Activated T-cell treated with anti-CD3 and anti-CD28 coated beads, Interleukin-2, amount 50 U/mL, for 24 hours (primary cell): Measurements from ENCODE around the gene DSCAML1.
"Not testable (repeated sequence)": the region's sequence is repeated elsewhere in the genome, so short reads cannot be mapped to it uniquely, and the experiment has no call there.

ENCODE experiments used
- DNase-seq: peaks from one replicate; pipeline ENCODE4 v3.0.0-alpha.2; 2020
- H3K27ac Mint-ChIP-seq: 2 replicates; pipeline ENCODE4 v1.8.0; 2020; ENCODE audit warnings: mild to moderate bottlenecking, mixed read lengths
- H3K27me3 Mint-ChIP-seq: 2 replicates; pipeline ENCODE4 v1.8.0; 2020; ENCODE audit warnings: mixed read lengths
- H3K36me3 Mint-ChIP-seq: 2 replicates; pipeline ENCODE4 v1.8.0; 2020; ENCODE audit warnings: low read depth, mixed read lengths
- H3K4me1 Mint-ChIP-seq: 2 replicates; pipeline ENCODE4 v1.8.0; 2020; ENCODE audit warnings: low read depth, mixed read lengths
- H3K4me3 Mint-ChIP-seq: 2 replicates; pipeline ENCODE4 v1.8.0; 2020; ENCODE audit warnings: mild to moderate bottlenecking, moderate library complexity, mixed read lengths
- H3K9me3 Mint-ChIP-seq: 2 replicates; pipeline ENCODE4 v1.8.0; 2020; ENCODE audit warnings: mixed read lengths

DSCAML1 gene

DNA sequence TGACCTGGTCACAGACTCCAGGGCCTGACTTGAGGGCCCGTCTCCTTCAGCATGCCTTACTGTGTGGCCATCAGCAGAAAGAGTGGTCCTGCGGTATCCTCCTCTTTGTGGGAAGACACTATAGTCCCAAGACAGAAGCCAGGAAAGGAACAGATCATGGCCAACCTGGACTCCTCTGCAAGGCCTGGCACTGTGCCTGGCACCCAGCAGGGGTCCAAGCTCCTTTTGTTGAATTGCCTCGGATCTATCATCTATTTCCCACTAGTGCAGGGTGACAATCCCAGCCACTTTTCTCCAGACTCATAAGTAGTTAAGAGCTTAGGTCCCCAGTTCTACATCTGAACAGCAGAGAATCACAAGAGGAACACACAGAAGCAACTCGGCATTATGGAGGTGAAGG, 27.0 kb downstream of the DSCAML1 start:
- H3K9me3 Mint-ChIP-seq, result no peaks in the 10 kb centered on the region
- no peaks in the 10 kb centered on the region for H3K4me1 Mint-ChIP-seq
- no peaks in the 10 kb centered on the region for H3K27me3 Mint-ChIP-seq

DNA sequence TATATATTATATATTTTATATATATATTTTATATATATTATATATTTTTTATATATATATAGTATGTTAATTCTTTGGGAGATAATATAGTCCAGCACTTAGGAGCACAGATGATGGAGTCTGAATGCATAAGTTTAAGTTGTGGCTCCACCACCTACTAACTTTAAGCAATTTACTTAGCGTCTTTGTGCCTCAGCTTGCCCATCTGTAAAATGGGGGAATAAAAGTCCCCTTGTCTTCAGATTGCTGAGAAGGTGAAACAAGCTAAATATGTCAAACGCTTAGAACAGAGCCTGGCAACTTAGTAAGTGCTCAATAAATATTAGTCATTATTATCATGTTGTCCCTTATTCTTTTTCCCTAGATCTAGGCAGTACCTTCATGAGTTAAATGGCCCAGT, 27.5 kb downstream of the DSCAML1 start:
- DNase-seq, result no peak
- Mint-ChIP-seq H3K4me1 (no peaks in the 10 kb centered on the region), H3K9me3 (no peaks in the 10 kb centered on the region), H3K27ac (no peak overlapping the region), H3K36me3 (no peaks in the 10 kb centered on the region), H3K27me3 (no peaks in the 10 kb centered on the region), H3K4me3 (no peak overlapping the region)

More for the DNA sequence above, 27.0 kb downstream of the DSCAML1 start:
- H3K4me3 Mint-ChIP-seq, result no peak overlapping the region
- no peak overlapping the region for H3K27ac Mint-ChIP-seq
- H3K36me3 Mint-ChIP-seq, result no peaks in the 10 kb centered on the region
- DNase-seq, result no peak

DNA sequence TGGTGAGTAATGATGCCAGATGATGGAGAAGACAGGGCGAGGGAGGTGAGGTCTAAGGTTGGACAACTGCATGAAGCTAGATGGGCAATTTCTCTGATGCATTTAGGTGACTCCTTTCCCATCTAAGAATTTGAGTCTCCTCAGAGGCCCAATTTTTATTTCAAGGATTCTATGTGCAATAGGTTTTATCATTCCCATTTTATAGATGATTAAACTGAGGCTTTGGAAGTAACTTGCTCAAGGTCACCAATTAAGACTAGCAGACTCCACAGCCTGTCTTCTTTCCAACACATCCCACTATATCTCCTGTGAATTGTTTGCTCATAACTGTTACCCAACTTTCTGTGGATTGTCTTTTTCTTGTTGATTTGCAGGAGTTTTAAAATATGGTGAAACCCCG, 28.5 kb downstream of the DSCAML1 start:
- H3K4me1 Mint-ChIP-seq, result no peaks in the 10 kb centered on the region
- peaks cover 2% of the 10 kb centered on the region for H3K27me3 Mint-ChIP-seq
- no peaks in the 10 kb centered on the region for H3K9me3 Mint-ChIP-seq
- no peak for DNase-seq
- H3K36me3 Mint-ChIP-seq, result no peaks in the 10 kb centered on the region
- no peak overlapping the region for H3K4me3 Mint-ChIP-seq
- H3K27ac Mint-ChIP-seq, result no peak overlapping the region

DNA sequence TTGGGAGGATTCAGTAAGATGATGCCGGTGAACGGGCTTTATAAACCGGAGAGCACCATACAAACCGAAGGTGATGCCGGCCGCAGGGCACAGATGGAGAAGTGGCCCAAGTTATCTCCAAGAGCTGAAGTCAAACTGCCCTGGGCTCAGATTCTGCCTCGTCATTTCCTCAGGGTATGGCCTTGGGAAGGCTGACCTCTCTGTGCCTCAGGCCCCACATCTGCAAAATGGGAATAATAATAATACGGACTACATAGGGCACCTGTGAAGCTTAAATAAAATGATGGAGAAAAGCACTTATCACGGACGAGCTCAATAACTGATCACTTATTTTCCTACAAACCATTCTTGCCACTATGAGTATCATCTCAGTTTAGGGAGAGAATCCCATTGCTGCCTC, 29.9 kb downstream of the DSCAML1 start:
- no peaks in the 10 kb centered on the region for H3K36me3 Mint-ChIP-seq
- no peaks in the 10 kb centered on the region for H3K4me1 Mint-ChIP-seq
- H3K27me3 Mint-ChIP-seq, result peaks cover 2% of the 10 kb centered on the region
- H3K27ac Mint-ChIP-seq, result no peak overlapping the region
- no peaks in the 10 kb centered on the region for H3K9me3 Mint-ChIP-seq
- no peak overlapping the region for H3K4me3 Mint-ChIP-seq
- DNase-seq, result no peak

DNA sequence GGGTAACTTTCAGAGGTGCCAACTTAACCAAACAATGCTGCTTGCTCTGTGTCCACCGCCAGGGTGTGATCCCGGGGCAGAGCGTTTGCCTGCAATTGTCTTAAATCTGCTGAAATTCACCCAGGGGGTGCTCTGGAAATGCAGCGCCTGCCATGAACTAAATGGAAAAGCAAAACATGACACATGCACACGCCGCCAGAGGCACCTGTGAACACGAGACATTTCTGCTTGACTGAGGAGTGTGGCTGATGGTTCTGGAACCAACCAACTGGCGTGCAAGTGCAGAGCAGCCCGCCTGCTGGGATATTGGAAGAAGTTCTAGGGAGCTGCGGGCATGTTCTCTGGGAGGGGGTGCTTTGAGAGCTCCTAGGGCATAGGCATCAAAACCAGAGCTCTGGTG, 30.4 kb downstream of the DSCAML1 start:
- DNase-seq, result no peak
- no peak overlapping the region for H3K27ac Mint-ChIP-seq
- peaks cover 2% of the 10 kb centered on the region for H3K27me3 Mint-ChIP-seq
- H3K4me1 Mint-ChIP-seq, result no peaks in the 10 kb centered on the region
- H3K36me3 Mint-ChIP-seq, result no peaks in the 10 kb centered on the region
- H3K4me3 Mint-ChIP-seq, result no peak overlapping the region
- H3K9me3 Mint-ChIP-seq, result no peaks in the 10 kb centered on the region

DNA sequence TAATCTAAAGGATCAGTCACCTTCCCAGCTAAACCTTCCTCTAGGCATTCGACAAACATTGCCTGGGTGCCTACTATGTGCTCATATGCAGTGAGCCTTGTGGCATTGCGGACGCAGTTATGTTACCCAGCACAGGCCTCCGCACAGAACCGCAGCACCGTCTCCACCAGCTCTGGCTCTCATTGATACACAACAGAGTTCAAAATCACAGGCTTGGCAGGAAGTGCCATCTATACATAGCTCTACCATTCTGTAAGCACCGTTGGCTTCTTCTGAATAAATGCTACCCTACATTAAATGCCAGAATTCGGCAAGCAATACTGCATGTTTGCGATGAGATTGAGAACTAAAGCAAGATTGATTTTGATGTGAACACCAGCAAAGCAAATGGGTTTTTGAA, 31.0 kb downstream of the DSCAML1 start:
- Mint-ChIP-seq H3K4me3 (no peak overlapping the region), H3K27me3 (peaks cover 2% of the 10 kb centered on the region)

DNA sequence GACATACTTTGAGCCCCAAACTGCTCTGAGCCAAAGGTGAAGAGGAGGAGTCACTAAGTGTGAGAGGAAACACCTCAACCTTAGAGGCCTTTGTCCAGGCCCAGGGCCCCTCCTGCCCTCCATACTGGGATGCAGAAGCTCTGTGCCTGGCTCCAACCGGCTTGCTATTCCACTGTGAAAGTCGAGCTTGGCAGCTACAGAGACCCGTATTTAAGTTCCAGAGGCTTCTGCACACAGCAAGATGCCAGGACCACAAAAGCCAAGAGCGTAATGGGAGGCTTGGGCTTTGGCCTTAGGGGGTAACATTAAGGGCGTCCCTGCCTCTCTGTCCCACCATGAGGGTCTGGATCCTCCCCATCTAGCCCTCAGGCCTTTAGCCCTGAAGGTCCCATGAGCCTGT, 31.9 kb downstream of the DSCAML1 start:
- Mint-ChIP-seq H3K9me3 (no peaks in the 10 kb centered on the region), H3K4me1 (no peaks in the 10 kb centered on the region), H3K36me3 (no peaks in the 10 kb centered on the region), H3K27ac (no peak overlapping the region), H3K27me3 (peaks cover 2% of the 10 kb centered on the region), H3K4me3 (no peak overlapping the region)
- DNase-seq, result no peak

More for the DNA sequence above, 31.0 kb downstream of the DSCAML1 start:
- DNase-seq, result no peak
- Mint-ChIP-seq H3K27ac (no peak overlapping the region), H3K4me1 (no peaks in the 10 kb centered on the region), H3K36me3 (no peaks in the 10 kb centered on the region), H3K9me3 (no peaks in the 10 kb centered on the region)

DNA sequence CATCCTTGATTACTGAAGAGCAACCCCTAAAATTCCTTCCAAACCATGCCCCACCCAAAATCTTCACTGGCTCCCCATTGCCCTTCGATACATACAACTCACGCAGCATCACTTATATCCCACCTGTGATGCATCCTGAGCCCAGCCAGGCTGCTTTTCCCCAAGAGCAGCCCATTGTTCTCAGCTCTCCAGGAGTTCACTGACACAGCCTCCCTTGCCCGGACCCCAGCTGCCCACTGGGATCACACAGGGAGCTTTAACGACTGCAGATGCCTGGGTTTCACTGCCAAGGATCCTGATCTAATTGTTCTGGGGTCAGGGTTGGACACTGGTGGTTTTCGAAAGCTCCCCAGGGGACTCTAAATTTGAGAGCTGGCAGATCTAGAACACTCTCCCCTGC, 33.6 kb downstream of the DSCAML1 start:
- H3K9me3 Mint-ChIP-seq, H3K36me3 Mint-ChIP-seq, H3K4me3 Mint-ChIP-seq, H3K27ac Mint-ChIP-seq, H3K4me1 Mint-ChIP-seq, H3K27me3 Mint-ChIP-seq, DNase-seq: not testable (repeated sequence)

GRCh38 chr11:117761993-117762392, 35.0 kb downstream of the DSCAML1 start:
- H3K4me1 Mint-ChIP-seq, result no peaks in the 10 kb centered on the region
- H3K27ac Mint-ChIP-seq, result no peak overlapping the region
- no peak for DNase-seq
- no peaks in the 10 kb centered on the region for H3K36me3 Mint-ChIP-seq
- peaks cover 2% of the 10 kb centered on the region for H3K27me3 Mint-ChIP-seq
- H3K9me3 Mint-ChIP-seq, result no peaks in the 10 kb centered on the region
- H3K4me3 Mint-ChIP-seq, result no peak overlapping the region

DNA sequence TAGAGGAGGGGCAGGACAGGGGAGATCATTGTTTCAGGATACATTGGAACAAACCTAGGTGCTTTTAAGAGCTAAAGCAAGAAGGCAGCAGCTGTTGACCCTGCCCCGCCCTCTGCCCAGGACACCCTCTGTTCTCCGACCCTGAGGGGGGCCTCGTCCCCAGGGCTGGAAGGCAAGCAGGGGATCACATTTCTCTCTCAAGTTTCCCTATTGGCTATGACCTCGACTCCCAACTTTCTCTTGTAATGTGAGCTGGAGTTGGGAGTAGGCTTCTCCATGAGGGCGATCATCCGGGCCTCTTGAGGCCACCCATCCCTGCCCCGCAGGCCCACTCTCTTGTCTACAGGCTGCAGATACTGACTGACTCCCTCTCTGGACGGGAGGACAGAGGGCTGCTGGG, 37.7 kb downstream of the DSCAML1 start:
- Mint-ChIP-seq H3K27ac (no peak overlapping the region), H3K36me3 (no peaks in the 10 kb centered on the region), H3K9me3 (no peaks in the 10 kb centered on the region), H3K27me3 (peaks cover 2% of the 10 kb centered on the region), H3K4me3 (no peak overlapping the region), H3K4me1 (no peaks in the 10 kb centered on the region)
- DNase-seq, result no peak

GRCh38 chr11:117754030-117754429, 43.0 kb downstream of the DSCAML1 start:
- H3K27ac Mint-ChIP-seq, result no peak overlapping the region
- H3K4me1 Mint-ChIP-seq, result no peaks in the 10 kb centered on the region
- DNase-seq, result no peak
- no peak overlapping the region for H3K4me3 Mint-ChIP-seq
- H3K36me3 Mint-ChIP-seq, result no peaks in the 10 kb centered on the region
- no peaks in the 10 kb centered on the region for H3K27me3 Mint-ChIP-seq
- no peaks in the 10 kb centered on the region for H3K9me3 Mint-ChIP-seq

DNA sequence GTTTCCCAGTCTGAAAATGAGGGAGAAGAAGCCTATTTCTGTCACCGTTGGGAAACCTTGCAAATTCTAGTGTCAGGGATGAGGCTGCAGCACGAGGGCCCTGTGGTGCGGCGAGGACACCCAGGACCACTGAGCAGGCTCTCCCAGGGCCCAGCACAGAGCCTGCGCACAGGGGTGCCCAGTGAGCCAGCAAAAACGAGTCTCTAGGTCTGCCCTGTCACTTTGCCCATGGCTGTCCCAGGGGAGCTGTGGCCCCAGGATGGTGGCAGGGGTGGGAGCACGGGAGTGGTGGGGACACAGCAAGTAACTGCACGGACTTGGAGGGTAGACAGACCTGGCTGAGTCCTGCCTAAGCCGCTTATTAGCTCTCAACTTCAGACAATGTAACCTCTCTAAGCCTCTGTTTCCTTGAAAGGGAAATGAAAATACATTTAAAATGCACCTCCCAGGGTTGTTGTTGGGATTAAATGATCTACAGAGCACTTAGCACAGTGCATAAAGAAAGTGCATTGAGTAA, 44.2 kb downstream of the DSCAML1 start:
- no peaks in the 10 kb centered on the region for H3K4me1 Mint-ChIP-seq

DNA sequence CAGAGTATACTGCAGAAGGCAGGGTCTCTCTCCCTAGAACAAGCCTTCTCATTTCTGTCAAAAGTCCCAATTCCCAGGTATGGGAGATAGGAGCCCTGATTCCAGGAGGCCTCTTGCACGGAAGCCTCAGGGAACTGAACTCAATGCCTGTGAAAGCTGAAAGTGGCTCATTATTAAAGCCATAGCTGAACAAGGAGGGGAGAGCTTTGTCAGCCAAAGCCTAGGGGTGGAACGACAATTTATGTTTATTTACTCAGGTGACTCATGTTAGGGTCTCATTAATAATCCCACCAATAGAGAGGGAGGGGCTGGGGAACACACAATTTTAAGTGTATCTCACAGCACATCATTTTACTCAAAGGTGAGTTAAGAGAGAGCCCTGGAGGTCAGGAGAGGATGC, 44.9 kb downstream of the DSCAML1 start:
- Mint-ChIP-seq H3K27ac (no peak overlapping the region), H3K9me3 (no peaks in the 10 kb centered on the region), H3K4me3 (no peak overlapping the region), H3K4me1 (no peaks in the 10 kb centered on the region), H3K36me3 (no peaks in the 10 kb centered on the region), H3K27me3 (no peaks in the 10 kb centered on the region)
- no peak for DNase-seq

More for the DNA sequence above, 44.2 kb downstream of the DSCAML1 start:
- Mint-ChIP-seq H3K36me3 (no peaks in the 10 kb centered on the region), H3K27ac (no peak overlapping the region), H3K9me3 (no peaks in the 10 kb centered on the region), H3K27me3 (no peaks in the 10 kb centered on the region), H3K4me3 (no peak overlapping the region)
- DNase-seq, result no peak

GRCh38 chr11:117750916-117751662, 45.9 kb downstream of the DSCAML1 start:
- H3K36me3 Mint-ChIP-seq, result no peaks in the 10 kb centered on the region
- no peak overlapping the region for H3K27ac Mint-ChIP-seq
- no peak for DNase-seq
- no peaks in the 10 kb centered on the region for H3K4me1 Mint-ChIP-seq
- H3K27me3 Mint-ChIP-seq, result no peaks in the 10 kb centered on the region
- H3K9me3 Mint-ChIP-seq, result no peaks in the 10 kb centered on the region
- no peak overlapping the region for H3K4me3 Mint-ChIP-seq

- Mint-ChIP-seq H3K27ac (no peak overlapping the region), H3K4me3 (no peak overlapping the region), H3K4me1 (no peaks in the 10 kb centered on the region), H3K9me3 (no peaks in the 10 kb centered on the region), H3K27me3 (no peaks in the 10 kb centered on the region), H3K36me3 (no peaks in the 10 kb centered on the region)
- DNase-seq, result no peak
Measured at GRCh38 chr11:117750357-117750756, 46.7 kb downstream of the DSCAML1 start.

GRCh38 chr11:117749541-117749910, 47.5 kb downstream of the DSCAML1 start:
- Mint-ChIP-seq H3K36me3 (no peaks in the 10 kb centered on the region), H3K9me3 (no peaks in the 10 kb centered on the region), H3K27ac (no peak overlapping the region), H3K4me3 (no peak overlapping the region), H3K4me1 (no peaks in the 10 kb centered on the region), H3K27me3 (no peaks in the 10 kb centered on the region)
- DNase-seq, result no peak
